Fibroblast of lung (primary cell): Measurements from ENCODE around the gene ENTHD1. TPM values are rescaled to one million over a fixed set of nuclear protein-coding genes. Genes with fewer than 3 reads are reported as not detected.

Experiments
- DNase-seq, 2 donors: peaks; one replicate each; pipeline versions ENCODE4 v3.0.0 to v3.0.0-alpha.2; 2010; ENCODE audit warnings: low read depth in 2 of 2
- H2AFZ ChIP-seq: 2 replicates; pipeline ENCODE4 v1.5.1; 2012; ENCODE audit warnings: low read length, control low read depth, inconsistent platforms
- H3K27ac ChIP-seq: 2 replicates; pipeline ENCODE4 v1.5.1; 2011; ENCODE audit warnings: low read length, control low read depth; ENCODE audit not compliant: insufficient read depth
- H3K27me3 ChIP-seq: 2 replicates; pipeline ENCODE4 v1.5.1; 2011; ENCODE audit warnings: mild to moderate bottlenecking, low read length; ENCODE audit not compliant: control insufficient read depth, insufficient read depth
- H3K36me3 ChIP-seq: 2 replicates; pipeline ENCODE4 v1.5.1; 2011; ENCODE audit warnings: low read length; ENCODE audit not compliant: control insufficient read depth, insufficient read depth
- H3K4me1 ChIP-seq: 2 replicates; pipeline ENCODE4 v1.5.1; 2011; ENCODE audit warnings: low read length; ENCODE audit not compliant: control insufficient read depth, insufficient read depth; ENCODE audit errors: extremely low read depth
- H3K4me2 ChIP-seq: 2 replicates; pipeline ENCODE4 v1.5.1; 2011; ENCODE audit warnings: low read length, control low read depth; ENCODE audit not compliant: insufficient read depth; ENCODE audit errors: extremely low read depth
- H3K4me3 ChIP-seq, 4 experiments: fragments of 200-600 bp in 1 of 4; sonication (generic) in 1 of 4; replicated peaks in 1 of 4; 2 replicates each; pipeline ENCODE4 v1.5.1; 2011 to 2016; ENCODE audit warnings: low read length in 4 of 4, low read depth in 3 of 4, mild to moderate bottlenecking in 3 of 4, control low read depth in 2 of 4, inconsistent platforms in 1 of 4, mixed read lengths in 1 of 4; ENCODE audit not compliant: insufficient read depth in 1 of 4; ENCODE audit errors: control extremely low read depth in 1 of 4
- H3K79me2 ChIP-seq: 2 replicates; pipeline ENCODE4 v1.5.1; 2012; ENCODE audit warnings: mild to moderate bottlenecking, low read length, inconsistent platforms; ENCODE audit not compliant: control insufficient read depth, insufficient read depth
- H3K9ac ChIP-seq: 2 replicates; pipeline ENCODE4 v1.5.1; 2011; ENCODE audit warnings: mild to moderate bottlenecking, low read length, control low read depth; ENCODE audit not compliant: insufficient read depth
- H3K9me3 ChIP-seq: 2 replicates; pipeline ENCODE4 v1.5.1; 2012; ENCODE audit warnings: low read depth, low read length; ENCODE audit not compliant: control insufficient read depth, insufficient read depth
- H4K20me1 ChIP-seq: 2 replicates; pipeline ENCODE4 v1.5.1; 2011; ENCODE audit warnings: low read length; ENCODE audit not compliant: control insufficient read depth, insufficient read depth; ENCODE audit errors: extremely low read depth
- EZH2 ChIP-seq: IDR thresholded peaks from 2 replicates; pipeline ENCODE4 v1.5.1; 2012; ENCODE audit warnings: low read length, control low read depth, mild to moderate bottlenecking; ENCODE audit errors: missing control alignments
- polyA plus RNA-seq, 2 donors: library from polyadenylated mRNA; depleted of rRNA in 1 of 2; stranded (reverse) in 1 of 2; unstranded in 1 of 2; fragments of >200 nt; gene quantifications; 2 replicates each; pipeline ENCODE4 v1.2.1, GENCODE V29; 2011 to 2012; ENCODE audit warnings: missing spikeins in 1 of 2
- total RNA-seq: library from RNA; depleted of rRNA; stranded (reverse); fragments of >200 nt; gene quantifications from 2 replicates; pipeline ENCODE4 v1.2.1, GENCODE V29; 2014
- TF ChIP-seq, protein P1 (sequence below), 2 donors: IDR thresholded peaks in 1 of 2; conservative IDR thresholded peaks in 1 of 2; 1 replicate in 1 of 2; 2 replicates in 1 of 2; pipeline ENCODE4 v1.5.1; 2011 to 2012; ENCODE audit warnings: low read length in 2 of 2, control low read depth in 1 of 2, inconsistent platforms in 1 of 2, low read depth in 1 of 2, mild to moderate bottlenecking in 1 of 2

Gene ENTHD1
- total and polyA plus RNA-seq, 2 donors (not counting 1 experiment from before 2014, with no cell fraction given): not detected

DNA sequence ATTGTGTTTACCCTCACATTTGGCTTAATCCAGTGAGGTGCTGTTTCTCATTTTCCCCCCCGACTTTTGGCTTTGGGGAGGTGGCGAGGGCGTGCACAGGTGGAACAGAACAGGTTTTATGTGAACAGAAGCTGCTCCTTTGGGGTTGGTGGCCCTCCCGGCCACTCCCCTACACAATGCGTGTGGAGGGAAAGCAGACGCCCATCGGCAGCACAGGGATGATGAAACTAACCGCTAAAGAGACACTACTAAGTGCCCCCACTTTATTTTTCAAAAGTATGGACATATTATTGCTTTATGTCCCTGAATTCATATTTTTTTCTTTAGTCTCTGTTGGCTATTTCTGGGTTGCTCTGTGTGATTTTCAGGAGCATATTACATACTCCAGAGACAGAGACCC lies 160.9 kb downstream of the ENTHD1 start:
- Histone ChIP-seq H3K27ac (no peak overlapping the region), H3K27me3 (no peaks in the 10 kb centered on the region), H3K4me3 (no peak overlapping the region), H3K4me2 (no peak overlapping the region), H4K20me1 (no peaks in the 10 kb centered on the region), H2AFZ (no peak overlapping the region), H3K36me3 (no peaks in the 10 kb centered on the region), H3K9ac (no peak overlapping the region), H3K9me3 (no peaks in the 10 kb centered on the region), H3K4me1 (no peaks in the 10 kb centered on the region), H3K79me2 (no peaks in the 10 kb centered on the region)
- TF ChIP-seq, protein P1, sequence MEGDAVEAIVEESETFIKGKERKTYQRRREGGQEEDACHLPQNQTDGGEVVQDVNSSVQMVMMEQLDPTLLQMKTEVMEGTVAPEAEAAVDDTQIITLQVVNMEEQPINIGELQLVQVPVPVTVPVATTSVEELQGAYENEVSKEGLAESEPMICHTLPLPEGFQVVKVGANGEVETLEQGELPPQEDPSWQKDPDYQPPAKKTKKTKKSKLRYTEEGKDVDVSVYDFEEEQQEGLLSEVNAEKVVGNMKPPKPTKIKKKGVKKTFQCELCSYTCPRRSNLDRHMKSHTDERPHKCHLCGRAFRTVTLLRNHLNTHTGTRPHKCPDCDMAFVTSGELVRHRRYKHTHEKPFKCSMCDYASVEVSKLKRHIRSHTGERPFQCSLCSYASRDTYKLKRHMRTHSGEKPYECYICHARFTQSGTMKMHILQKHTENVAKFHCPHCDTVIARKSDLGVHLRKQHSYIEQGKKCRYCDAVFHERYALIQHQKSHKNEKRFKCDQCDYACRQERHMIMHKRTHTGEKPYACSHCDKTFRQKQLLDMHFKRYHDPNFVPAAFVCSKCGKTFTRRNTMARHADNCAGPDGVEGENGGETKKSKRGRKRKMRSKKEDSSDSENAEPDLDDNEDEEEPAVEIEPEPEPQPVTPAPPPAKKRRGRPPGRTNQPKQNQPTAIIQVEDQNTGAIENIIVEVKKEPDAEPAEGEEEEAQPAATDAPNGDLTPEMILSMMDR (conservative IDR thresholded peaks at IDR 0.05 in 1 of 2, IDR thresholded peaks at IDR 0.05 in 1 of 2; ENCODE audit: low read depth in 1 of 2, low read length in 2 of 2): no peak
- TF ChIP-seq EZH2: no peak
- DNase-seq: no peak

DNA sequence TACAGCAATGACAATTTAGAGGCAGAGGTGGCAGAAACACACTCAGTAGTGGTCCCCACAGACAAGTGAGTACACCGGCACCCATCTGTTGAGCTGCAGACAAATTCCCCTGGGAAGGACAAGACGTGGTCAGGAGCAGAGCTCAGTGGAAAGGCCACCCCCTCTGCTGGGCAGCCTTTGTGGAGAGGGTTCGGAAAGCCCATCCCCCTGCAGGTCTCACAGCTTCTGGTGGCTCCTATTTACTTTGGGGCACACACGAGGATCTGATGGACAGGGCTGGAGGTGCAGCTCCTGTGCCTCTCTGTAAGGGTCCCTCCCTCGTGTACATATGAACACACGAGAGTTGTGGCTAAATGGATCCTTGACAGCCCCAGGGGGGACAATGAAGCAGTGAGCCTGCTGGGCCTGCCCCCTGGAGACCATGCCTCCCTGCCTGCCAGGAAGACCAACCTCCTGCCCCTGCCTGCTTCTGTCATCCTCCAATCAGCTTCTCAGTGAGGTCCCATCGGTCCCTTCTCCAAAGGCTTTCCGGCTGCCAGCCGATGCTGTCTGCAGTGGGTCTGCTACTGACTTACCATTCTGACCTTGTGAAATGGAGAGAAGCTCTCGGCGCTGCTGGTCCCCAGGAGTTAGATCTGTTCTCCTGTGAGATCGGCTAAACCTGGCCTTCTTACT lies 161.5 kb downstream of the ENTHD1 start:
- H3K27ac ChIP-seq: no peak overlapping the region
- H3K27me3 ChIP-seq: no peaks in the 10 kb centered on the region
- H3K9ac ChIP-seq: no peak overlapping the region
- no peaks in the 10 kb centered on the region for H3K36me3 ChIP-seq
- H3K9me3 ChIP-seq: no peaks in the 10 kb centered on the region
- TF ChIP-seq EZH2: no peak
- TF ChIP-seq, protein P1 (conservative IDR thresholded peaks at IDR 0.05 in 1 of 2, IDR thresholded peaks at IDR 0.05 in 1 of 2; ENCODE audit: low read depth in 1 of 2, low read length in 2 of 2): no peak
- DNase-seq: no peak
- no peaks in the 10 kb centered on the region for H4K20me1 ChIP-seq
- no peaks in the 10 kb centered on the region for H3K4me1 ChIP-seq
- no peak overlapping the region for H2AFZ ChIP-seq
- H3K4me2 ChIP-seq: no peak overlapping the region
- H3K4me3 ChIP-seq: no peak overlapping the region
- H3K79me2 ChIP-seq: no peaks in the 10 kb centered on the region

DNA sequence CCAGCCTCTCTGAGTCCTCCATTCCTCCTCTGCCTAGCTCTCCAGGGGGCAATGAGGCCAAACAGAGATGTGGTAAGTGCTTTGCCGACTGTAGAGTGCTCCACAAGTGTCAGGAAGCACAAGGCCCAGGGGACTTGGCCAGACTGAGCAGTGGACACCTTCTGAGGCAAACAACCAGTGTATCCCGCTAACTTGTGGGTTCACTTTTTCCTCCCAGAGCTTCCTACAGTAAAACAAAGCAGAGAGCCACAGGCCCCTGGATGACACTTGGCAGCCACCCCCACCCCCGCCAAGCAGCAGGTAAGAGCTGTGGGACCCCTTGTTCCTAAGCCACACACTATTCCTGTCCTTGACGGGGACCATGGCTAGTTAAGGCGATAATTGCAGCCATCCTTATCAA lies 162.1 kb downstream of the ENTHD1 start:
- Histone ChIP-seq H3K27me3 (peaks cover under 1% of the 10 kb centered on the region), H3K4me2 (no peak overlapping the region), H3K4me1 (no peaks in the 10 kb centered on the region), H3K27ac (no peak overlapping the region), H3K9me3 (no peaks in the 10 kb centered on the region), H3K79me2 (no peaks in the 10 kb centered on the region), H3K36me3 (no peaks in the 10 kb centered on the region), H3K4me3 (no peak overlapping the region), H4K20me1 (no peaks in the 10 kb centered on the region), H3K9ac (no peak overlapping the region), H2AFZ (no peak overlapping the region)
- DNase-seq: no peak
- TF ChIP-seq, protein P1 (conservative IDR thresholded peaks at IDR 0.05 in 1 of 2, IDR thresholded peaks at IDR 0.05 in 1 of 2; ENCODE audit: low read depth in 1 of 2, low read length in 2 of 2): no peak
- TF ChIP-seq EZH2: no peak
